HG03103 (cell line): ENCODE data around the gene KRTAP10-2.

Experiments
- ATAC-seq: cut with Tn5 transposase; IDR thresholded peaks from one replicate; pipeline ENCODE4 v1.9.1; 2021; ENCODE audit warnings: low read depth; ENCODE audit not compliant: unreplicated experiment

KRTAP10-2 gene

GRCh38 chr21:44540741-44541288 lies 10.5 kb downstream of the KRTAP10-2 start:
- no peak for ATAC-seq

- no peak for ATAC-seq
Observed at GRCh38 chr21:44539991-44540666, 11.2 kb downstream of the KRTAP10-2 start, which contains the start of gene KRTAP10-1. Gene KRTAP10-1, minus strand, starts transcription at chr21:44540195. Its CDS starts 45 bp downstream, at chr21:44540150.

DNA sequence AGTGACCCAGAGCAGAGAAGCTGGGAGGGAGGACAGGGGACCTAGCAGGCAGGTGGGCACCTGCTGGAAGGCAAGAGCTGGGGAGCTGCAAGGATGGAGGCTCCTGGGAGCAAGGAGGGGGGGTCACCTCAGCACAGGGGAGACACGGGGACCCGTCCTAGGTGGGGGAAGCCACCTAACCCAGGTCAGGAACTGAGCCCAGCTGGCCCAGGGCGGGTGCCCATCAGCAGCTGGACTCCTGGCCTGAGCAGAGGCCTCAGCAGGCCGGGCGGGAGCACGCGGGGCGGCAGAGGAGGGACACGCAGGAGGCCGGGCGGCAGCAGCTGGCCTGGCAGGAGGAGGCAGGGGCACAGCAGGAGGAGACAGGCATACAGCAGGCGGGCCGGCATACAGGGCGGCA lies 12.3 kb downstream of the KRTAP10-2 start:
- ATAC-seq, result no peak

DNA sequence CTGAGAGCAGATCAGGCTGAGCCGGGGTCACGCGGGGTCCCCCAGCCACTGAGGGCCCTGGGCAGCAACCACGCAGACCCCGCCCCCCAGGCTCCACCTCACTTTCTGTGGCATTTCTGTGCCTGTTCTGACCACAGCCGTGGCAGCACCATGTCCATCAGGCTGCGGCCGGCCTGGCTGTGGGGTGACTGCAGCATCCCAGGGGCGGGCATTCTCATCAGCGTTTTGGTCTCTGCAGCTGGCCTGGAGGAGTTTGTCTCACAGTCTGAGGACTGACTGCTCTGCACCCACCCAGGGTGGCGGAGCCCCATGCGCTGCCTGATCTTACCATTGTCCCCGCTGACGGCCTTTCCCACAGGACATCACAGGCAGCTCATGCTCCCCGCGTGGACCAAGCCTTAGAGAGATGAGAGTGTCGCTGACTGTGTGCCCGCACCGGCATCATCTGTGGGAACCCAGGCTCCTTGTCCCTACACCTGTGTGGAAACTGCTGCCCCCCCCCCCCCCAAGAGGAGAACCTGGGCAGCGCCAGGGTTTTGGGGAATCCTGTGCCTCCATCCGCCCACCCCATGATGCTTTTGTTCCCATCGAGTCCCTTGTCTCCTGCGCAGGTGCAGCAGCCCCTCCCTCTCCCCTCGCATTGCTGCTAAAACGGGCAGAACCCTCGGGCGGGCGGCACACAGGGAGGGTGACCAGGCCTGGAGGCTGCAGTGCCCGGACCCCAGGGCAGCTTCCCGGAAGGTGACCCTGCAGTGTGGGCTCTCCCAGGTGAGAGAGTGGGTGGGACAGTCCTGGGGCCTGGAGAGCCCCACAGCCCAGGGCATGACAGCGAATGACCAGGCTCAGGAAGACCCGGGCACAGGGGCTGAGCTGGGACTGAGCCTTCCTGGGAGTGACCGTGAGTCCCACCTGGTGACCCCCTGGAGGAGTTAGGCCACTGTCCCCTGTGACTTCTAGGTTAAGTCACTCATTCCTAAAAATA lies 13.1 kb downstream of the KRTAP10-2 start:
- ATAC-seq, result no peak

DNA sequence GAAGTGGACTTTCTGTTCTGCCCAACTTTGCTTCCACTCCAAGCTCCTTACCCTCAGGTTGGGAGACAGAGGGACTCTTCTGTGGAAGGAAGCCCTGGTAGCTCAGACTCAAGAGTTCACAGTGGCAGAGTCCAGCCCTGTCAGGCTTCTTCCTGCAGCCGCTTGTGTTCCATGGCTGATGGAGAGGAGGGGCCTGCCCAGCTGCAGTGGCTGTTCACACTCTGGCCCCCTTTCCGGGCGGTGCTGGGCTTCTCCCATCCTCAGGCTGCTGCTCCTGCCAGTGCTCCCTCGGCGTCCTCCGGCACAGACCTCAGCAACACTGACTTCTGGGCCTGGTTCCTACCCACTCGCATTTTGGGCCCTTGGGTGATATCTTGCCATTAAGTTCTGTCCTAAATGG lies 15.3 kb downstream of the KRTAP10-2 start:
- no peak for ATAC-seq

DNA sequence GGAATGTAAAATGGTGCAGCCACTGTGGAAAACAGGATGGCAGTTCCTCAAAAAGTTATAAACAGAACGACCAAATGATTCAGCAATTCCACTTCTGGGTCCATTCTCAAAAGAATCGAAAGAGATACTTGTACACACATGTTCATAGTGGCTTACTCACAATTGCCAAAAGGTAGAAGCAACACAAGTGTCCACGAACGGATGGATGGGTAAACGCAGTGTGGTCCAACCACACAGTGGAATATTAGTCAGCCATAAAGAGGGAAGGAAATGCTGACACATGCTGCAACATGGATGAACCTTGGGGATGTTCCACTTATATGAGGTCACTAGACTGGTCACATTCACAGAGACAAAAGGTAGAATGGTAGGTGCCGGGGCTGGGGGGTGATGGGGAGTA lies 16.6 kb downstream of the KRTAP10-2 start:
- ATAC-seq, result no peak

DNA sequence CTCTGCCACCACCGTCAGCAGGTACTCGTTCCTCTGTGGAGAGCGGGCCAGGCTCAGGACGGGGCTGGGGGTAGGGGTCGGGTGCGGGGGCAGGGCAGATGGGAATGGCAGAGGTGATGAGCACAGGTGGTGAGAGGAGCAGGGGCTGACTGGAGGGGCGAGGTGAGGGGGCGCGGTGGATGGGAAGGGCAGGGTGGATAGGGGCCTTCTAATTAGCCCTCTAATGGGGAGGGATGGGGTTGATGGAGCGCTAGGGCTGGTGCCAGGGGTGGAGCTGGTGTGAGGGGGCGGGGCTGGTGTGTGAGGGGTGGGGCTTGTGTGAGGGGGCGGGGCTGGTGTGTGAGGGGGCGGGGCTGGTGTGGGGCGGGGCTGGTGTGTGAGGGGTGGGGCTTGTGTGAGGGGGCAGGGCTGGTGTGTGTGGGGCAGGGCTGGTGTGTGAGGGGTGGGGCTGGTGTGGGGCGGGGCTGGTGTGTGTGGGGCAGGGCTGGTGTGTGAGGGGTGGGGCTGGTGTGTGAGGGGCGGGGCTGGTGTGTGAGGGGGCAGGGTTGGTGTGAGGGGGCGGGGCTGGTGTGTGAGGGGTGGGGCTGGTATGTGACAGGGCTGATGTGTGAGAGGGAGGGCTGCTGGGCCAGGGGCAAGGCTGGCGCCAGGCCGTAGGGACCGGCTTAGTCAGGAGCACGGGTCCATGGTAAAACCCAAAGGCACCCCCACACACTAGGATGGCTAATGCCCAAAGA lies 17.2 kb downstream of the KRTAP10-2 start:
- ATAC-seq, result no peak

- ATAC-seq, result no peak
Observed at GRCh38 chr21:44533121-44533890, 18.0 kb downstream of the KRTAP10-2 start.

- no peak for ATAC-seq
Observed at GRCh38 chr21:44532712-44533111, 18.6 kb downstream of the KRTAP10-2 start.

DNA sequence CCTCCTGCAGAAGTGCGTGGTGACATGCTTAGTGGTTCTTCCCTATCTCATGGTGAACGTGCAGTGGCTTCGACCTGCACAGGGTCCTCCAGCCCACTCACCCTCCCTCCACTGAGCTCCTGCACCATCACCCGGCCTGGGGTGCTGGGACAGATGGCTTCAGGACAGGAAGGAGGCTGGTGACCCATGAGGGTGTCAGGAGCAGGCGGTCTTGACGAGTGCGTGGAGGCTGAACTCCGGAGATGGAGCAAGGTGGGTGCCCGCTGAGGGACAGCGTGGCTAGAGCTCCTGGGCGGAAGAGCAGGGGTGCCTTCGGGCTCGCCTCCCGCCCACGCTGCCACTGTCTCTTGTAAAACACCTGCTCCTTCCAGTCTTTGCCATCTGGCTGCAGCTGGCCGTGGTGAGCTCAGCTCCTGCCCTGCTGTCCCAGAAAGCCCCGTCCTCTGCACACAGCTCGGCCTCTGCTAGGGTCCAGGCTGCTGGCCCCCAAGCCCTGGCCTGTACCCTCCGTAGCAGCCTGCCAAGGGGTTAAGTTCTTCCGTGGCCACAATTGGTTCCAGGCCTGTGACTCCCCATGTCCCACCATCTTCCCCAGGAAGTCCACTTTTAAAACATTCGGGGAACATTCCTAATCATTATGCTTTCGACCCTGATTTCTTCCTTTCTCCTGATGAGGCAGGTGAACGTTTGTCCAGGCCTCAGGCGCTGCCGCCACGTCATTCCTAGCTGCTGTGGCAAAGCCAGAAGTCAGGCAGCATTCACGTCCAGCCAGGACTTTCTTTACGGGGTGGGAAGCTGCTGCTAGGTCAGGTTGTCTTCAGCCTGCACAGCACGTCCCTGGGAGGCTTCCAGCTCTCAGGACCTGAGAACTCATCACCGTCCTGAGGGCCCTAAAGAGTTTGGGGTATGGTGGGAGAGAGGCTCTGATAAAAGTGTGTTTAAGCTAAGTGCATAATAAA lies 19.4 kb downstream of the KRTAP10-2 start:
- no peak for ATAC-seq

DNA sequence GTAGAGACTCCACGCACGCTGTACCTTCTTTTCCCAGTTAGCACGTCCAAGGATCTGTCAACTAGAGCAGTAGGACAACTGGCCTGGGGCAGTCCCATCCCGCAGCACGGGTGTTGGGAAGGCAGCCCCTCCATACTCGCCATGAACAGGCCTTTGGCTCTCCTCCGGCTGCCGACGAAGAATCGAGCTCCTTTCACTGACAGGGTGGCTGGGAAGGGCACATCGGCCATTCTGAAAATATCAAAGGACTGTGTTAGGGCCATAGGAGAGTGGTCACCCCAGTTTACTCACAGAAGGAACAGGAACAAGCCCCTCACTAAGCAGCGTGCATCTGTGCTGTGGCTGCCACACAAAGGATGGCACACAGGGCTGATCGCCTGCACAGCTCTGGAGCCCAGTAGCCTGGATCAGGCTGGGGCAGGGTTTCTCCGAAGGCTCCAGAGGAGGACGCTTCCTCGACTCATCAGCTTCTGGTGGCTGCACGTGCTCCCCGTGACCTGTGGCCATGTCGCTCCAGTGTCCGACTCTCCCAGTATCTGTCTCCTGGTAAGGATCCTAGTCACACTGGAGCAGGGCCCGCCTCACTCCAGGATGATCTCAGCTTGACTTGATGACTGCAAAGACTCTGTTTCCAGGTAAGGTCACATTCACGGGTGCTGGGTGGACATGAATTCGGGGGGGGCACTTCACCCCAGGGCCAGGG lies 20.3 kb downstream of the KRTAP10-2 start:
- ATAC-seq, result no peak

DNA sequence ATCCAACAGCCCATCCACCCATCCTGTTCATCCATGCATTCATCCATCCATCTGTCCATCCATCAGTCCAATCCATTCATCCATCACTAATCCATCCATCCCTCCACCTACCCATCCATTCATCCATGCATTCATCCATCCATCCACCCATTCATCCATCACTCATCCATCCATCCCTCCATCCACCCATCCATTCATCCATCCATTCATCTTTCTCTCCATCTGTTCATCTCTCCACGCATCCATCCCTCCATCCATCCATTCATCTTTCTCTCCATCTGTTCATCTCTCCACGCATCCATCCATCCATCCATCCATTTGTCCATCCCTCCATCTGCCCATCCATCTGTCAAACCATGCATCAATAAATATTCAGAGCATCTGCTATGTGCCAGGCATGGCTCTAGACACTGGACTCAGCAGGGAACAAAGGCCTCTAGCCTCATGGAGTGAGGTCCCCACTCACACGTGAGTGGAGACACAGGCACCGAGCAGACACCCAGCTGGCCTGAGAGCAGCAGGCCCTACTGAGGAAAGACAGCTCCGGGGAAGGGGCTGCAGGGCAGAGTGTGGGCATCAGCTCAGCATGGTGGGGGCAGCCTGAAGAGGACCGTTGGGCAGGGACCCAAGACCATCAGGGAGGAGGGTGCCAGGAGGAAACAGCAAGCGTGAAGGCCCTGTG lies 20.9 kb downstream of the KRTAP10-2 start:
- ATAC-seq, result no peak

GRCh38 chr21:44529503-44530125 lies 21.7 kb downstream of the KRTAP10-2 start:
- ATAC-seq, result no peak

DNA sequence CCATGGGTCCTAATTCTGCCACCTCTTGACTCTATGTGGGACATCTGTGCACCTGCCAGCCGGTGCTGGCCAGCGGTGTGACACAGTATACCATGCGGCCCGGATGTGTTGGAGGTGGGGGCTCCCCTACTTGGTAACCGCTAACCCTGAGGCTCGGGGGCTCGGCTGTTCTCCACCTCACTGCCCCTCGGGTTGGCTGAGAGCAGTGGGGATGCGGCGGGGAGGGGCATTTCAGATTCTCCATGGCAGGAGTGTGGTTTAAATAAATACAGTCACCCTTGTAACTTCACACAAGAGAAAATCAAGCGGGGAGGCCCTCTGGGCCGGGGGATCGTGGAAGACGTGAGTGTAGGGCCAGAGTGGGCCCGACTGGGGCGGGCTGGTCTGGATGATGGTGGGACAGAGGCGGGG lies 22.3 kb downstream of the KRTAP10-2 start:
- ATAC-seq, result no peak

DNA sequence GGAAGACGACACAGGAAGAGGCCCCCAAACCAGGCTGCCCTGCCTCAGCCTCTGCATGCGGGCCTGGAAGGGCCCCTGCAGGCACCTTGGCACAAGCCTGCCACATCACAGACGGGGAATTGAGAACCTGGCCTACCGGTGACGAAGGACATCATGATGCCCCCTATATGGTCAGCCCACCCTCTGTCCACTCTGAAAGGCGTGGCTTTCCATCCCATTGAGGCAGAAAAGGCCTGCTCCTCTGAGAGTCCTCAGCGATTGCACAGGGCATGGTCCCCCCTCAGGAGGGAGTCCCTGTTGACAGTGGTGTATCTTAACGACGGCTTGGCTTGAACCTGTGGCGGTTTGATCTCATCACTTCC lies 22.7 kb downstream of the KRTAP10-2 start:
- no peak for ATAC-seq

DNA sequence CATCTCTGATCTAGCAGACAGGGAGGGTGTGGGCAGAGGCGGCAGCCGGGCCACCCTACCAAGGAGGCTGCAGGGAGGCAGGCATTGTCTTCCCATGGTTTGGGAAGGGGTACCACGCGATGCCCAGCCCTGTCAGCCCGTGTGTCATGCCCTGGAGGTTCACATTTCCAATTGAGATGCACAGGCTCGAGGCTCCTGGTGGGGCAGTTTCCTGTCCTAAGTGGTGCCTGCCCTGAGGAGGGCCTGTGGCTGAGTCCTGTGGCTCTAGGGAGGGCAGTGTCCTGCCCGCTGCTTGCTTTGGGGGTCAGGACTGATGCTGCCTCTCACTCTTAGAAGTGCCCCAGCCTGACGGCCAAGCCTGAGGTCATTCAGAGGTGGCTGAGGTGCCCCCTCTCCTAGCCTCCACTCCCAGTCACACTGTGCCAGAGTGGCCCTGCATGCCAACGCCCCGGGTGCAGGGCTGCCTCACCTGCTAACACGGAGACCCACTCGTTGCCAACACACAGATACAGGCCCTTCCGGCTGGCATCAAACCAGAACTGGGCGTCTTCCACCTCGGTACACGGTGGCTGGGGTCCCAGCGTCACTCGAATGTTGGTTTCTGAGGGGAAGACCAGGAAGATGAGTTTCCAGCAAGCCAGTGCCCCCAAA lies 23.2 kb downstream of the KRTAP10-2 start:
- ATAC-seq, result no peak
